Stomach smooth muscle (tissue), 2 donors: ENCODE data around the gene PTPRN.
A peak's percentile ranks its signal among the peaks of the same experiment; 100 is the strongest.
"Not testable (repeated sequence)": the region's sequence is repeated elsewhere in the genome, so short reads cannot be mapped to it uniquely, and the experiment has no call there.

Source experiments
- H3K27ac ChIP-seq: one replicate; pipeline ENCODE4 v1.7.0; 2013; ENCODE audit warnings: mild to moderate bottlenecking, low read length, inconsistent platforms
- H3K27me3 ChIP-seq, 2 donors: one replicate each; pipeline ENCODE4 v1.7.0; 2013; ENCODE audit warnings: low read length in 2 of 2; ENCODE audit not compliant: insufficient read depth in 2 of 2, control insufficient read depth in 1 of 2
- H3K36me3 ChIP-seq, 2 donors: one replicate each; pipeline ENCODE4 v1.7.0; 2013; ENCODE audit warnings: low read length in 2 of 2; ENCODE audit not compliant: control insufficient read depth in 2 of 2, insufficient read depth in 2 of 2
- H3K4me1 ChIP-seq: one replicate; pipeline ENCODE4 v1.7.0; 2013; ENCODE audit warnings: low read length; ENCODE audit not compliant: control insufficient read depth, insufficient read depth
- H3K4me3 ChIP-seq, 2 donors: one replicate each; pipeline ENCODE4 v1.7.0; 2013; ENCODE audit warnings: low read length in 2 of 2
- H3K9ac ChIP-seq, 2 donors: one replicate each; pipeline ENCODE4 v1.7.0; 2013; ENCODE audit warnings: low read length in 2 of 2, mild to moderate bottlenecking in 1 of 2
- H3K9me3 ChIP-seq, 2 donors: one replicate each; pipeline ENCODE4 v1.7.0; 2013; ENCODE audit warnings: low read length in 2 of 2; ENCODE audit not compliant: control insufficient read depth in 2 of 2
- donor health status: healthy.
- donor health status: Pancreatic carcinoma.

Gene PTPRN

GRCh38 chr2:219266232-219266631, 43.0 kb downstream of the PTPRN start:
- Histone ChIP-seq H3K36me3 (no peaks in the 10 kb centered on the region), H3K27ac (no peak overlapping the region), H3K4me1 (peaks cover 8% of the 10 kb centered on the region), H3K4me3 (no peak overlapping the region), H3K9ac (no peak overlapping the region), H3K27me3 (no peaks in the 10 kb centered on the region), H3K9me3 (no peaks in the 10 kb centered on the region)

GRCh38 chr2:219261024-219261855, 48.0 kb downstream of the PTPRN start:
- no peaks in the 10 kb centered on the region for H3K27me3 ChIP-seq
- no peaks in the 10 kb centered on the region for H3K4me1 ChIP-seq
- H3K4me3 ChIP-seq: no peak overlapping the region
- no peak overlapping the region for H3K27ac ChIP-seq
- H3K9ac ChIP-seq: no peak overlapping the region
- no peaks in the 10 kb centered on the region for H3K9me3 ChIP-seq
- no peaks in the 10 kb centered on the region for H3K36me3 ChIP-seq

GRCh38 chr2:219258942-219259341, 50.3 kb downstream of the PTPRN start:
- not testable (repeated sequence) for H3K27ac ChIP-seq, H3K9ac ChIP-seq, H3K4me3 ChIP-seq, H3K4me1 ChIP-seq, H3K9me3 ChIP-seq, H3K36me3 ChIP-seq, H3K27me3 ChIP-seq

GRCh38 chr2:219254590-219255201, 54.5 kb downstream of the PTPRN start:
- Histone ChIP-seq H3K36me3 (peaks cover 6 to 9% of the 10 kb centered on the region in 2 donors), H3K9me3 (no peaks in the 10 kb centered on the region), H3K4me3 (peak overlapping the region; percentile 90 to 96), H3K9ac (peak overlapping the region; percentile 68 to 86), H3K27ac (peak overlapping the region; percentile 90), H3K4me1 (peaks cover 44% of the 10 kb centered on the region), H3K27me3 (no peaks in the 10 kb centered on the region)

- Histone ChIP-seq H3K36me3 (peaks cover 6 to 9% of the 10 kb centered on the region in 2 donors), H3K4me1 (peaks cover 51% of the 10 kb centered on the region), H3K27ac (peak within 1 kb of the TSS; percentile 90), H3K27me3 (no peaks in the 10 kb centered on the region), H3K9me3 (no peaks in the 10 kb centered on the region), H3K9ac (peak within 1 kb of the TSS; percentile 73 to 86), H3K4me3 (peak within 1 kb of the TSS; percentile 90 to 96)
Observed at GRCh38 chr2:219253753-219254589, 55.2 kb downstream of the PTPRN start, which contains the start of gene TUBA4A. Gene TUBA4A, minus strand, starts transcription at chr2:219253918. Its CDS starts 60 bp downstream, at chr2:219253858.

GRCh38 chr2:219252900-219253752, 56.1 kb downstream of the PTPRN start, which contains the start of gene TUBA4B:
Gene TUBA4B, plus strand, starts transcription at chr2:219253243. Its CDS starts 165 bp downstream, at chr2:219253408.
- H3K4me1 ChIP-seq: peaks cover 55% of the 10 kb centered on the region
- no peaks in the 10 kb centered on the region for H3K27me3 ChIP-seq
- H3K27ac ChIP-seq: peak within 1 kb of the TSS; percentile 90
- H3K4me3 ChIP-seq: peak within 1 kb of the TSS; percentile 90 to 96
- no peaks in the 10 kb centered on the region for H3K9me3 ChIP-seq
- H3K9ac ChIP-seq: peak within 1 kb of the TSS; percentile 73 to 86
- peaks cover 8 to 12% of the 10 kb centered on the region in 2 donors for H3K36me3 ChIP-seq

GRCh38 chr2:219252570-219252899, 56.7 kb downstream of the PTPRN start:
- Histone ChIP-seq H3K27me3 (no peaks in the 10 kb centered on the region), H3K4me1 (peaks cover 56% of the 10 kb centered on the region), H3K9ac (peak overlapping the region; percentile 73 to 86)

GRCh38 chr2:219252084-219252483, 57.1 kb downstream of the PTPRN start:
- Histone ChIP-seq H3K36me3 (peaks cover 16 to 22% of the 10 kb centered on the region in 2 donors), H3K4me3 (peak overlapping the region in 1 of 2 donors; percentile 96), H3K27ac (peak overlapping the region; percentile 90), H3K4me1 (peaks cover 58% of the 10 kb centered on the region), H3K27me3 (no peaks in the 10 kb centered on the region), H3K9ac (peak overlapping the region in 1 of 2 donors; percentile 86), H3K9me3 (no peaks in the 10 kb centered on the region)

More at GRCh38 chr2:219252570-219252899, 56.7 kb downstream of the PTPRN start:
- peaks cover 14 to 17% of the 10 kb centered on the region in 2 donors for H3K36me3 ChIP-seq
- H3K9me3 ChIP-seq: no peaks in the 10 kb centered on the region
- peak overlapping the region; percentile 90 for H3K27ac ChIP-seq
- H3K4me3 ChIP-seq: peak overlapping the region; percentile 90 to 96

- Histone ChIP-seq H3K4me1 (peaks cover 60% of the 10 kb centered on the region), H3K27me3 (no peaks in the 10 kb centered on the region), H3K9me3 (no peaks in the 10 kb centered on the region), H3K9ac (peak overlapping the region in 1 of 2 donors; percentile 86), H3K27ac (peak overlapping the region; percentile 90), H3K36me3 (peaks cover 16 to 22% of the 10 kb centered on the region in 2 donors), H3K4me3 (peak overlapping the region in 1 of 2 donors; percentile 29)
Observed at GRCh38 chr2:219251656-219252055, 57.5 kb downstream of the PTPRN start.
